Measurements from ENCODE around the gene MAD1L1. TPM values are rescaled to one million over a fixed set of nuclear protein-coding genes. Genes with fewer than 3 reads are reported as not detected.

The MAD1L1 gene
- total and polyA plus RNA-seq, 8 donors: 21.4 to 58.8 (median 22.5) TPM

DNA sequence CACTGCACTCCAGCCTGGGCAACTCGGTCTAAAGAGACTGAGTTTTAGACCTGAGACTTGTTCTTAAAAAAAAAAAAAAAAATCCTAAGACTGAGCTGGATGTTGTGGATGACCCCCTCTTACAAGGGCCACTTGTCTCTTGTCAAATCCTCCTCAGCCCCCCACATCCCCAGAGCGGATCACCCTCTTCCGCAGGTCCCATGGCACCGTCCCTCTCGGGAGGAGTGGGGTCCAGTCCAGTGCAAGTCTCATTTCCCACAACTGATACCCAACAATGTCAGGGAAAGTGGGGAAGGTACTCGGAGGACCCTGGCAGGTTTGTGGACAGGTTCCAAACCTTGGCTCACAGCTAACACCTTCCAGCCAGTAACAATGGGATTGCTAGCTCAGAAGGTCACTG, 462.4 kb downstream of the MAD1L1 start:
- ATAC-seq: no peak
- DNase-seq: no peak
- H3K36me3 ChIP-seq: no peaks in the 10 kb centered on the region
- no peak overlapping the region for H3K4me3 ChIP-seq
- no peak overlapping the region for H3K27ac ChIP-seq
- intact Hi-C loops (cut with DNase I): no loop called here
- H3K9me3 ChIP-seq: peaks cover 0 to 3% of the 10 kb centered on the region in 2 donors
- TF ChIP-seq, protein P1, sequence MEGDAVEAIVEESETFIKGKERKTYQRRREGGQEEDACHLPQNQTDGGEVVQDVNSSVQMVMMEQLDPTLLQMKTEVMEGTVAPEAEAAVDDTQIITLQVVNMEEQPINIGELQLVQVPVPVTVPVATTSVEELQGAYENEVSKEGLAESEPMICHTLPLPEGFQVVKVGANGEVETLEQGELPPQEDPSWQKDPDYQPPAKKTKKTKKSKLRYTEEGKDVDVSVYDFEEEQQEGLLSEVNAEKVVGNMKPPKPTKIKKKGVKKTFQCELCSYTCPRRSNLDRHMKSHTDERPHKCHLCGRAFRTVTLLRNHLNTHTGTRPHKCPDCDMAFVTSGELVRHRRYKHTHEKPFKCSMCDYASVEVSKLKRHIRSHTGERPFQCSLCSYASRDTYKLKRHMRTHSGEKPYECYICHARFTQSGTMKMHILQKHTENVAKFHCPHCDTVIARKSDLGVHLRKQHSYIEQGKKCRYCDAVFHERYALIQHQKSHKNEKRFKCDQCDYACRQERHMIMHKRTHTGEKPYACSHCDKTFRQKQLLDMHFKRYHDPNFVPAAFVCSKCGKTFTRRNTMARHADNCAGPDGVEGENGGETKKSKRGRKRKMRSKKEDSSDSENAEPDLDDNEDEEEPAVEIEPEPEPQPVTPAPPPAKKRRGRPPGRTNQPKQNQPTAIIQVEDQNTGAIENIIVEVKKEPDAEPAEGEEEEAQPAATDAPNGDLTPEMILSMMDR (IDR thresholded peaks at IDR 0.05): no peak
- H3K27me3 ChIP-seq: peaks cover 0 to 7% of the 10 kb centered on the region in 2 donors
- no peaks in the 10 kb centered on the region for H3K4me1 ChIP-seq

DNA sequence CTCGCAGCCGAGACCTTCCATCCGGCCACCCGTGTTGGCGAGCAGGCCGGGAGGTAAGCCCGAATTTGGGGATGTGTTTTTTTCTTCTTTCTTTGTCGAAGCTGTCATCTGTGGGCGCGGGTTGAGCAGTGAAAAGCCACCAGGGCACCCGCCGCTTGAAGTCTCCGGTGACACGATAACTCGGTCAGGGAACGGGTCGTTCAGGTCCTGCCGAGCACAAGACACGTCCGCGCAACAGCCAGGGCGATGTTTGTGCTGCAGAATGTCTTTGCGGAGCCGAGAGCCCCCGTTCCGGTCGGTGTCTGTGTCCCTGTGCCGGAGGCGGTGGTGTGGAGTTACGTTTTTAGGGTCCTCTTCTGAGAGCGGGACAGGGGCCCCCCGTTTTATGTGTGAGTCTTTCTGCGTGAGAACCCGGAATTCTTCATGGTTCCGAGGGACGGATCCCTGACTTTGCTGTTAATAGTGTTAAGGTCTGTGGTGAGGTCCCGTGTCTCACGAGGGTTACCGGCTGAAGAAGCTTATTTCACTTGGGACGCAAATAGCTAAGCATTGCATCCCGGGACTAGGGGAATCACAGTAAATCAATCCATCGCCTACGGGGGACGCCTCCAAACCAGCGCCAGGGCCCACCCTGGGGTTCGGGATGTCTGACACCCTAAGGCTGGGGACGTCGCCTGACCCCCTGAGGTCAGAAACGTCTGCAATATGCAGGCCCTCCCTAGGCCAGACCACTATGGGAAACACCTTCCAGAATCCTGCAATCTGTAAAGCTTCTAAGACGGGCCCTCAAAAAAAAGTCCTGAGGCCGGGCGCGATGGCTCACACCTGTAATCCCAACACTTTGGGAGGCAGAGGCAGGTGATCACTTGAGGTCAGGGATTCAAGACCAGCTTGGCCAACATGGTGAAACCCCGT, 463.2 kb downstream of the MAD1L1 start:
- DNase-seq (no peak), ATAC-seq (no peak)
- Histone ChIP-seq H3K4me1 (no peaks in the 10 kb centered on the region), H3K9me3 (peaks cover 0 to 5% of the 10 kb centered on the region in 2 donors), H3K36me3 (no peaks in the 10 kb centered on the region), H3K27me3 (peaks cover 0 to 7% of the 10 kb centered on the region in 2 donors), H3K27ac (no peak overlapping the region), H3K4me3 (no peak overlapping the region)
- TF ChIP-seq, protein P1 (IDR thresholded peaks at IDR 0.05): no peak
- intact Hi-C loops (cut with DNase I): no loop called here

DNA sequence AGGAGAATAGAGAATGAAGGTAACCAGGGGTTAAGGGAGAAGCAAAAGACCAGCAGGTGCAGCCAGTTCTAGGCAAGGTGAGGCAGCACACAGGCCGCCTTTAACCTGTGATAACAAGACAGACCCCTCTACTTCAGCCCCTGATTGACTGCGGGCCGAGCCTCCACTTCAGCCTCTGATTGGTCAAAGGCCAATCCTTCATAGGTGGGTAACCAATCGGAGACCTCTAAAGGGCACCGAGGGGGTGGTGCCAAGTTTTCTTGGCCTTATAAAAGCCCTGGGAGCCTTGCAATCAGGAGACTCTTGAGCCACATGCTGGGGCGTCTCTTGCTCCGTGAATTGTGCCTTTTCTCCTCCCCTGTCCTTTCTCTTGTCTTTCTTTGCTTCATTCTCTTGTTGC, 463.9 kb downstream of the MAD1L1 start:
- Histone ChIP-seq H3K36me3 (no peaks in the 10 kb centered on the region), H3K27me3 (peaks cover 0 to 7% of the 10 kb centered on the region in 2 donors), H3K4me3 (no peak overlapping the region), H3K27ac (no peak overlapping the region), H3K4me1 (no peaks in the 10 kb centered on the region), H3K9me3 (peaks cover 0 to 12% of the 10 kb centered on the region in 2 donors)
- intact Hi-C loops (cut with DNase I): no loop called here
- no peak for ATAC-seq
- no peak for DNase-seq
- TF ChIP-seq, protein P1 (IDR thresholded peaks at IDR 0.05): no peak

DNA sequence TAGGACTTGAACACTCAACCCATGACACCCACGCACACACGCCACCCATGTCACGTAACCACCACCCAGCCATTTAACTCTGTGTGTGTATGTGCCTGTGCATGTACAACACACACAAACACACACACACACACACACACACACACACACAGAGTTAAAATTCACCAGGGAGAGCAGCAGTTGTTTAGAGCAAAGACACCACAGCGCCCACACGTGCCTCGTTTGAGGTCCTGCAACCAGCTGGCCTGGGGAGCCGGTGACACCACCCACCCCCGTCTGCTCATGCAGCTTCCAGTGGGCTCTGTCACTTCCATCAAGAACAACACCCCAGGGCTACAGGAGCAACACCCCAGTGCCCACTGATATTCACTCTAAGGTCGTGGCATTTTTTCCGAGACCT, 465.2 kb downstream of the MAD1L1 start:
- no peaks in the 10 kb centered on the region for H3K4me1 ChIP-seq
- intact Hi-C loops (cut with DNase I): no loop called here
- no peak overlapping the region for H3K4me3 ChIP-seq
- ATAC-seq (no peak), DNase-seq (no peak)
- TF ChIP-seq, protein P1 (IDR thresholded peaks at IDR 0.05): no peak
- H3K36me3 ChIP-seq: no peaks in the 10 kb centered on the region
- no peak overlapping the region for H3K27ac ChIP-seq
- H3K27me3 ChIP-seq: peaks cover 0 to 7% of the 10 kb centered on the region in 2 donors
- peaks cover 0 to 23% of the 10 kb centered on the region in 2 donors for H3K9me3 ChIP-seq

Small RNA genes within 50 kb of the gene (microRNA-seq; reads per million reads assigned to microRNA genes)
- 0.17 to 0.27 reads per million in 2 donors for gene MIR4655
- gene MIR6836: 0.34 to 0.68 reads per million in 2 donors

Other genes starting within 250 kb of the MAD1L1 start
- 10 to 100 TPM; 23.0 to 25.7 TPM for gene MRM2, start 9.3 kb upstream of the MAD1L1 start, total RNA-seq
- 10 to 100 TPM; 27.2 to 36.6 (median 32.3) TPM for gene MRM2, start 9.3 kb upstream of the MAD1L1 start, polyA plus RNA-seq (ENCODE audit: insufficient read length in 6 of 6)
- 10 to 100 TPM; 13.1 to 15.1 TPM for gene NUDT1, start 9.3 kb upstream of the MAD1L1 start, total RNA-seq
- gene NUDT1, start 9.3 kb upstream of the MAD1L1 start, polyA plus RNA-seq (ENCODE audit: insufficient read length in 6 of 6): 10 to 100 TPM; 16.6 to 26.3 (median 20.8) TPM
- gene SNX8, start 81.5 kb upstream of the MAD1L1 start, total RNA-seq: 10 to 100 TPM; 48.2 to 60.5 TPM
- gene SNX8, start 81.5 kb upstream of the MAD1L1 start, polyA plus RNA-seq (ENCODE audit: insufficient read length in 6 of 6): 10 to 100 TPM; 17.0 to 29.8 (median 24.1) TPM
- 100 to 1,000 TPM in 1 of 2 donors, 10 to 100 TPM in 1; 91.4 to 131 TPM for gene EIF3B, start 121.9 kb upstream of the MAD1L1 start, total RNA-seq
- 100 to 1,000 TPM; 142 to 168 (median 159) TPM for gene EIF3B, start 121.9 kb upstream of the MAD1L1 start, polyA plus RNA-seq (ENCODE audit: insufficient read length in 6 of 6)
- gene CHST12, start 170.7 kb upstream of the MAD1L1 start, total RNA-seq: 10 to 100 TPM; 19.2 to 27.1 TPM
- gene CHST12, start 170.7 kb upstream of the MAD1L1 start, polyA plus RNA-seq (ENCODE audit: insufficient read length in 6 of 6): 10 to 100 TPM; 11.7 to 18.4 (median 13.2) TPM
- not detected for gene GRIFIN, start 243.5 kb upstream of the MAD1L1 start, total RNA-seq
- gene GRIFIN, start 243.5 kb upstream of the MAD1L1 start, polyA plus RNA-seq (ENCODE audit: insufficient read length in 6 of 6): under 1 TPM in 3 of 6 donors, not detected in 3; 0.22 to 0.31 (median 0.26) TPM

All from left lung (tissue), 10 donors.